HCT116 (cell line): Measurements from ENCODE around the gene TLR5. TPM values are rescaled to one million over a fixed set of nuclear protein-coding genes. Genes with fewer than 3 reads are reported as not detected.

Experiments used
- ATAC-seq: fragments of 200-7000 bp; cut with Tn5 transposase; 2 replicates; pipeline ENCODE4 v1.9.1; 2020; ENCODE audit warnings: mild to moderate bottlenecking, moderate library complexity
- BruUV-seq: library from RNA; stranded (reverse); fragments of 400-500 nt; replicated peaks from 2 replicates; lab custom pipeline; 2021; lab: Mats Ljungman, UMichigan
- CTCF ChIA-PET: fragments of 300-600 bp; sonication (Branson Sonifier 250); formaldehyde crosslinking; loops from one replicate; lab custom pipeline; 2021; ENCODE audit warnings: antibody characterized with exemption; lab: Charles Lee
- POLR2A ChIA-PET: fragments of 300-600, 350-600 bp; sonication (Branson Sonifier 250); formaldehyde crosslinking; loops from one replicate; lab custom pipeline; 2021; ENCODE audit warnings: antibody characterized with exemption; lab: Charles Lee
- RAD21 ChIA-PET, 2 experiments: fragments of 300-600 bp; sonication (Branson Sonifier 250); formaldehyde crosslinking; loops; one replicate each; lab custom pipeline; 2023; ENCODE audit warnings: low total read pairs in 2 of 2; ENCODE audit not compliant: uncharacterized antibody in 2 of 2, unreplicated experiment in 2 of 2, low non-redundant PET in 1 of 2; lab: Charles Lee
- DNase-seq: peaks from one replicate; pipeline ENCODE4 v3.0.0-alpha.2; 2010; ENCODE audit warnings: low read depth, low spot score
- H2AFZ ChIP-seq: fragments of 200-600 bp; shearing (Covaris generic), sonication (generic); 2 replicates; pipeline ENCODE4 v1.6.1; 2017; ENCODE audit warnings: low read depth, mixed run types, mixed read lengths, antibody characterized with exemption, low read length; ENCODE audit not compliant: poor library complexity, severe bottlenecking
- H3K27ac ChIP-seq: 2 replicates; pipeline ENCODE4 v1.5.1; 2012; ENCODE audit warnings: low read depth, low read length
- H3K27me3 ChIP-seq: fragments of 200-600 bp; sonication (generic); 2 replicates; pipeline ENCODE4 v1.6.1; 2016; ENCODE audit warnings: mixed run types, low read length, mixed read lengths; ENCODE audit not compliant: insufficient read depth
- H3K36me3 ChIP-seq, 2 experiments: fragments of 200-500 bp in 1 of 2; fragments of 200-600 bp in 1 of 2; sonication (Bioruptor generic) in 1 of 2; sonication (generic) in 1 of 2; 2 replicates each; pipeline versions ENCODE4 v1.5.1 to v1.6.1; 2014 to 2016; ENCODE audit warnings: low read length in 2 of 2, inconsistent platforms in 1 of 2, mixed read lengths in 1 of 2, mixed run types in 1 of 2; ENCODE audit not compliant: insufficient read depth in 2 of 2, control insufficient read depth in 1 of 2
- H3K4me1 ChIP-seq, 2 experiments: fragments of 200-600 bp in 1 of 2; sonication (generic) in 1 of 2; 2 replicates each; pipeline versions ENCODE4 v1.5.1 to v1.6.1; 2012 to 2017; ENCODE audit warnings: low read length in 2 of 2, inconsistent platforms in 1 of 2, mild to moderate bottlenecking in 1 of 2, mixed read lengths in 1 of 2, mixed run types in 1 of 2, moderate library complexity in 1 of 2; ENCODE audit not compliant: insufficient read depth in 2 of 2, control insufficient read depth in 1 of 2
- H3K4me2 ChIP-seq: fragments of 200-600 bp; sonication (generic); 2 replicates; pipeline ENCODE4 v1.6.1; 2017; ENCODE audit warnings: mixed run types, low read length, mixed read lengths
- H3K4me3 ChIP-seq, 2 experiments: fragments of 200-600 bp in 1 of 2; sonication (generic) in 1 of 2; replicated peaks in 1 of 2; 2 replicates each; pipeline ENCODE4 v1.5.1; 2011 to 2016; ENCODE audit warnings: low read length in 2 of 2, control low read depth in 1 of 2, low read depth in 1 of 2, mild to moderate bottlenecking in 1 of 2, mixed read lengths in 1 of 2, mixed run types in 1 of 2
- H3K79me2 ChIP-seq: fragments of 200-600 bp; sonication (generic); 2 replicates; pipeline ENCODE4 v1.6.1; 2017; ENCODE audit warnings: mild to moderate bottlenecking, mixed run types, low read length, moderate library complexity, mixed read lengths; ENCODE audit not compliant: insufficient read depth
- H3K9ac ChIP-seq: fragments of 200-600 bp; sonication (generic); 2 replicates; pipeline ENCODE4 v1.6.1; 2016; ENCODE audit warnings: low read length, mixed read lengths
- H3K9me2 ChIP-seq: fragments of 200-600 bp; sonication (generic), shearing (Covaris generic); 2 replicates; pipeline ENCODE4 v1.6.1; 2017; ENCODE audit warnings: mixed run types, mild to moderate bottlenecking, moderate library complexity; ENCODE audit not compliant: insufficient read depth
- H3K9me3 ChIP-seq, 2 experiments: fragments of 200-500 bp in 1 of 2; fragments of 200-600 bp in 1 of 2; sonication (Bioruptor generic) in 1 of 2; sonication (generic) in 1 of 2; 2 replicates each; pipeline ENCODE4 v1.6.1; 2014 to 2017; ENCODE audit warnings: low read length in 2 of 2, mixed read lengths in 2 of 2, inconsistent platforms in 1 of 2, low read depth in 1 of 2, mild to moderate bottlenecking in 1 of 2, mixed run types in 1 of 2, moderate library complexity in 1 of 2; ENCODE audit not compliant: control insufficient read depth in 1 of 2, insufficient read depth in 1 of 2
- H4K20me1 ChIP-seq: fragments of 200-600 bp; sonication (generic), shearing (Covaris generic); 2 replicates; pipeline ENCODE4 v1.6.1; 2017; ENCODE audit warnings: mixed run types, mild to moderate bottlenecking, moderate library complexity; ENCODE audit not compliant: insufficient read depth
- CEBPB ChIP-seq: IDR thresholded peaks from 2 replicates; pipeline ENCODE4 v1.6.1; 2012; ENCODE audit warnings: low read depth
- CTCF ChIP-seq, 3 experiments: fragments of 200-600 bp in 1 of 3; sonication (generic) in 1 of 3; IDR thresholded peaks in 2 of 3; conservative IDR thresholded peaks in 1 of 3; 2 replicates each; pipeline ENCODE4 v1.5.1; 2012 to 2017; ENCODE audit warnings: low read depth in 2 of 3, low read length in 2 of 3, antibody characterized with exemption in 1 of 3, borderline replicate concordance in 1 of 3, control low read depth in 1 of 3, mild to moderate bottlenecking in 1 of 3, mixed read lengths in 1 of 3, mixed run types in 1 of 3, moderate library complexity in 1 of 3; ENCODE audit not compliant: insufficient read depth in 1 of 3
- EGR1 ChIP-seq: IDR thresholded peaks from 2 replicates; pipeline ENCODE4 v1.6.1; 2012; ENCODE audit warnings: low read depth
- EZH2phosphoT487 ChIP-seq: fragments of 200-600 bp; IDR thresholded peaks from 2 replicates; pipeline ENCODE4 v1.6.1; 2018; ENCODE audit warnings: antibody characterized with exemption, borderline replicate concordance
- JUND ChIP-seq: IDR thresholded peaks from 2 replicates; pipeline ENCODE4 v1.6.1; 2012
- POLR2A ChIP-seq: IDR thresholded peaks from 2 replicates; pipeline ENCODE4 v1.7.0; 2011; ENCODE audit warnings: borderline replicate concordance; ENCODE audit not compliant: insufficient read depth, insufficient read length; ENCODE audit errors: extremely low read depth
- RAD21 ChIP-seq: IDR thresholded peaks from 2 replicates; pipeline ENCODE4 v1.6.1; 2012; ENCODE audit warnings: low read depth, mild to moderate bottlenecking
- SRF ChIP-seq: IDR thresholded peaks from 2 replicates; pipeline ENCODE4 v1.6.1; 2012; ENCODE audit warnings: low read depth
- TCF7L2 ChIP-seq: IDR thresholded peaks from 2 replicates; pipeline ENCODE4 v1.7.0; 2011; ENCODE audit warnings: borderline replicate concordance, inconsistent platforms; ENCODE audit not compliant: insufficient read depth, insufficient read length; ENCODE audit errors: extremely low read depth
- YY1 ChIP-seq: IDR thresholded peaks from 2 replicates; pipeline ENCODE4 v1.6.1; 2011; ENCODE audit warnings: low read length, low read depth, moderate library complexity, mild to moderate bottlenecking; ENCODE audit not compliant: insufficient replicate concordance; ENCODE audit errors: extremely low read depth
- ZBTB33 ChIP-seq: IDR thresholded peaks from 2 replicates; pipeline ENCODE4 v1.6.1; 2011; ENCODE audit warnings: mild to moderate bottlenecking, low read length, moderate library complexity; ENCODE audit not compliant: insufficient replicate concordance; ENCODE audit errors: extremely low read depth
- intact Hi-C: fragments of 100-400 bp; cut with micrococcal nuclease; formaldehyde crosslinking; loops from 2 replicates; pipeline ENCODE4 v1.10.0; 2022
- total RNA-seq: library from RNA; stranded (reverse); gene quantifications from one replicate; pipeline ENCODE4 v1.2.1, GENCODE V29; 2021; ENCODE audit not compliant: unreplicated experiment

TLR5 gene
- total RNA-seq, 1 experiment from 2014 or later: 1.2 TPM

GRCh38 chr1:223077247-223077833 lies 65.7 kb downstream of the TLR5 start:
- H3K9me2 ChIP-seq: no peaks in the 10 kb centered on the region
- no peaks in the 10 kb centered on the region for H3K79me2 ChIP-seq
- 0 out of 2 replicates have a peak, but pooled peaks cover 1% of the 10 kb centered on the region for H3K27me3 ChIP-seq
- ChIA-PET RAD21 (no interaction called here), CTCF (no interaction called here), POLR2A (no interaction called here)
- ATAC-seq (no peak), DNase-seq (no peak)
- no peaks in the 10 kb centered on the region for H3K9me3 ChIP-seq
- peaks cover 0 to 5% of the 10 kb centered on the region in 2 experiments; a peak in 2 of 4 replicates for H3K4me1 ChIP-seq
- no peak overlapping the region for H3K27ac ChIP-seq
- H2AFZ ChIP-seq: no peak overlapping the region
- BruUV-seq: no TSS peak
- no peak overlapping the region for H3K9ac ChIP-seq
- no peaks in the 10 kb centered on the region for H3K36me3 ChIP-seq
- no peaks in the 10 kb centered on the region for H4K20me1 ChIP-seq
- no peak overlapping the region for H3K4me2 ChIP-seq
- TF ChIP-seq EZH2phosphoT487 (no peak), CTCF (IDR thresholded peaks at IDR 0.05 in 2 of 3, conservative IDR thresholded peaks at IDR 0.05 in 1 of 3; ENCODE audit: borderline replicate concordance in 1 of 3, insufficient read depth in 1 of 3, low read depth in 2 of 3, low read length in 2 of 3) (0 out of 6 replicates have a peak, but pooled peaks of 1 of the 3 experiments have one; percentile 4)
- no peak overlapping the region for H3K4me3 ChIP-seq
- intact Hi-C loops: no loop called here

GRCh38 chr1:223076362-223076761 lies 66.7 kb downstream of the TLR5 start:
- CTCF ChIA-PET: no interaction called here
- H3K9ac ChIP-seq: no peak overlapping the region
- BruUV-seq: no TSS peak

More at GRCh38 chr1:223076362-223076761, 66.7 kb downstream of the TLR5 start:
- Histone ChIP-seq H3K36me3 (no peaks in the 10 kb centered on the region), H3K4me3 (no peak overlapping the region), H3K79me2 (no peaks in the 10 kb centered on the region), H2AFZ (no peak overlapping the region), H3K9me3 (no peaks in the 10 kb centered on the region), H3K9me2 (no peaks in the 10 kb centered on the region), H3K27me3 (0 out of 2 replicates have a peak, but pooled peaks cover 2% of the 10 kb centered on the region), H3K4me2 (no peak overlapping the region), H3K27ac (no peak overlapping the region), H3K4me1 (peaks cover 0 to 5% of the 10 kb centered on the region in 2 experiments; a peak in 2 of 4 replicates), H4K20me1 (no peaks in the 10 kb centered on the region)
- POLR2A ChIA-PET: no interaction called here
- RAD21 ChIA-PET: no interaction called here
- no peak for ATAC-seq
- DNase-seq: no peak
- TF ChIP-seq EZH2phosphoT487: no peak
- TF ChIP-seq SRF: no peak
- no peak for TF ChIP-seq CEBPB
- no peak for TF ChIP-seq JUND
- TF ChIP-seq POLR2A: no peak
- no peak for TF ChIP-seq ZBTB33
- TF ChIP-seq YY1: no peak
- no peak for TF ChIP-seq TCF7L2
- TF ChIP-seq RAD21: no peak
- no peak for TF ChIP-seq EGR1
- intact Hi-C loops: no loop called here
